ENCODE measurements around the gene FAM174C.

The FAM174C gene

DNA sequence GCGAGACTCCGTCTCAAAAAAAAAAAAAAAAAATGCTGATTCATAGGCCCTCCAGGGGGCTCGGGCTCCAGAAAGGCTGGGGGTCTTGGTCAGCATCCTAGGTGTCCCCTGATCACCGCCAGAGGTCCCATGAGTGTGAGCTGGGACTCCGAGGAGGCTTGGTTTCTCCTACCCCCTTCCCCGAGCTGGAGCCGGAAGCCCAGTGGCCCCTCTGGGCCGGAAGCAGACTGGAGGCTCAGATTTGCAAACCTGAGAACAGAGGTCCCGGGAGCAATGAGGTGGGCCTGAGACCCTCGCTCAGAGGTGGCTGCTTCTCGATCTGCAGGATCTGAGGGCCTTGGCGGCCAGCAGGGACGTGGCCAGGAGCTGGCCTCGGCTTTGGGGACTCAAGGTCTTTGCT lies 51.8 kb downstream of the FAM174C start:
- H3K27me3 Mint-ChIP-seq: peaks cover 61% of the 10 kb centered on the region
- no peaks in the 10 kb centered on the region for H3K9me3 Mint-ChIP-seq
- H3K4me1 Mint-ChIP-seq: peaks cover 5% of the 10 kb centered on the region
- no peak overlapping the region for H3K27ac Mint-ChIP-seq
- no peak overlapping the region for H3K4me3 Mint-ChIP-seq
- H3K36me3 Mint-ChIP-seq: no peaks in the 10 kb centered on the region
- ATAC-seq: no peak

All from stimulated activated memory B cell treated with anti-CD40 and anti-IgM and Interleukin-4, amounts not matched to agents 10 μg/mL and 1 μg/mL and 100 μg/mL, for 72 hours (primary cell).